Fibroblast of the aortic adventitia (primary cell): ENCODE results near the gene PCSK6. TPM values are rescaled to one million over a fixed set of nuclear protein-coding genes. Genes with fewer than 3 reads are reported as not detected.
A peak's percentile ranks its signal among the peaks of the same experiment; 100 is the strongest.
"Not testable (repeated sequence)": the region's sequence is repeated elsewhere in the genome, so short reads cannot be mapped to it uniquely, and the experiment has no call there.

Experiments
- DNase-seq: peaks from one replicate; pipeline ENCODE4 v3.0.0-alpha.2; 2010; ENCODE audit warnings: low read depth
- H3K4me3 ChIP-seq: 2 replicates; pipeline ENCODE4 v1.5.1; 2011; ENCODE audit warnings: low read depth, mild to moderate bottlenecking, control low read depth, low read length, moderate library complexity
- CTCF ChIP-seq: IDR thresholded peaks from 2 replicates; pipeline ENCODE4 v1.5.1; 2011; ENCODE audit warnings: mild to moderate bottlenecking, low read length, control low read depth, inconsistent platforms; ENCODE audit not compliant: insufficient read depth
- total RNA-seq: library from RNA; depleted of rRNA; stranded (reverse); fragments of >200 nt; gene quantifications from 2 replicates; pipeline ENCODE4 v1.2.3, GENCODE V29; 2012; ENCODE audit warnings: low replicate concordance

Gene PCSK6
- total RNA-seq, 1 donor, result 0.81 TPM

- peak; percentile 5 for DNase-seq
- no peak overlapping the region for H3K4me3 ChIP-seq
- no peak for TF ChIP-seq CTCF
Measured at GRCh38 chr15:101346928-101347327, 142.6 kb downstream of the PCSK6 start.

- TF ChIP-seq CTCF, result no peak
- no peak overlapping the region for H3K4me3 ChIP-seq
- no peak for DNase-seq
Measured at GRCh38 chr15:101342056-101342455, 147.5 kb downstream of the PCSK6 start.

GRCh38 chr15:101338502-101339057 is 150.9 kb downstream of the PCSK6 start:
- DNase-seq, result no peak
- no peak overlapping the region for H3K4me3 ChIP-seq
- no peak for TF ChIP-seq CTCF

- no peak for TF ChIP-seq CTCF
- H3K4me3 ChIP-seq, result no peak overlapping the region
- no peak for DNase-seq
Measured at GRCh38 chr15:101337976-101338375, 151.5 kb downstream of the PCSK6 start.

GRCh38 chr15:101333907-101334789 is 155.4 kb downstream of the PCSK6 start:
- not testable (repeated sequence) for DNase-seq

GRCh38 chr15:101332061-101332467 is 157.4 kb downstream of the PCSK6 start:
- DNase-seq, result no peak
- TF ChIP-seq CTCF, result no peak
- no peak overlapping the region for H3K4me3 ChIP-seq

More at GRCh38 chr15:101333907-101334789, 155.4 kb downstream of the PCSK6 start:
- H3K4me3 ChIP-seq, result not testable (repeated sequence)

- H3K4me3 ChIP-seq, result no peak overlapping the region
- DNase-seq, result no peak
- TF ChIP-seq CTCF, result no peak
Measured at GRCh38 chr15:101329867-101330380, 159.6 kb downstream of the PCSK6 start.
